ENCODE data around the gene KAT5. TPM values are rescaled to one million over a fixed set of nuclear protein-coding genes. Genes with fewer than 3 reads are reported as not detected.
"Not testable (repeated sequence)": the region's sequence is repeated elsewhere in the genome, so short reads cannot be mapped to it uniquely, and the experiment has no call there.

Gene KAT5
- total RNA-seq, 1 donor from 2014 or later = 43.2 TPM

DNA sequence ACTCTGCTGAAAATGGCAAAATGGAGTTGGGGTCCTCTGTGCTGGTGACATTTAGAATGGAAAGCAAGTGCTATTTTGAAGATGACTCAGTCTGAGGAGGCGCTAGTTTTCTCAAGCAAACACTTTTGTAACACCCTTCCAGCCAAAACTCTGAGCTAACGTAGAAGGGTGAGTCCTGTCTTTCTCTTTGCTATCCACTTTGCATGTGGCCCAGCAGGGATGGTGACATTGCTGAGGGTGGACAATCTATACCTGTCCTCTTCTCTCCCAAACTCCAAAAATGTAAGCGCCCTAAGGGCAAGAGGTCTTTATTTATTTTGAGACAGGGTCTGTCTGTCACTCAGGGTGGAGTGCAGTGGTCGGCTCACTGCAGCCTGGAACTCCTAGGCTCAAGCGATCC, 3.6 kb upstream of the KAT5 start:
- DNase-seq (ENCODE audit: low read depth) = no peak

DNA sequence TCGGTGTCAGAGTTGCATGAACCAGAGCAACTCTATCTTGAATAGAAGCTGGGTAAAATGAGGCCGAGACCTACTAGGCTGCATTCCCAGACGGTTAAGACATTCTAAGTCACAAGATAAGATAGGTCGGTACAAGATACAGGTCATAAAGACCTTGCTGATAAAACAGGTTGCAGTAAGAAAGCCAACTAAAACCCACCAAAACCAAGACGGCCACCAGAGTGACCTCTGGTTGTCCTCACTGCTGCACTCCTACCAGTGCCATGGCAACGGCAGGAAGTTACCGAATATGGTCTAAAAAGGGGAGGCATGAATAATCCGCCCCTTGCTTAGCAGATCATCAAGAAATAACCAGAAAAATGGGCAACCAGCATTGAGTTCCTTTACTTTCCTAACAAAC, 2.4 kb upstream of the KAT5 start:
- no peak for DNase-seq (ENCODE audit: low read depth)

DNA sequence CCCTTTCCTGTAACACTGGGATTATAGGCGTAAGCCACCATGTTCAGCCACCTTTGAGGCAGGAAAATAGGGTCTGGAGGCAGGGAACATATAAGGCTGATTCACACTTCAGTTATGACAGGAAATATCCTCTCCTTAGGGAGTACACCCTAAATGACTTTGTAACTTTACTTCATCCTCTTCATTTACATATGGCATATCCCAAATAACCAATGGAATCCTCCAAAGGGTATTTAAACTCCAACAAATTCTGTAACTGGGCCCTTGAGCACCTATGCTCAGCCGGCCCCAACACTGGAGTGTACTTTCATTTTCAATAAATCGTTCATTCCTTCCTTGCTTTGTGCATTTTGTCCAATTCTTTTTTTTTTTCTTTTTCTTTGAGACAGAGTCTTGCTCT, 1.6 kb upstream of the KAT5 start:
- DNase-seq (ENCODE audit: low read depth) = no peak

DNA sequence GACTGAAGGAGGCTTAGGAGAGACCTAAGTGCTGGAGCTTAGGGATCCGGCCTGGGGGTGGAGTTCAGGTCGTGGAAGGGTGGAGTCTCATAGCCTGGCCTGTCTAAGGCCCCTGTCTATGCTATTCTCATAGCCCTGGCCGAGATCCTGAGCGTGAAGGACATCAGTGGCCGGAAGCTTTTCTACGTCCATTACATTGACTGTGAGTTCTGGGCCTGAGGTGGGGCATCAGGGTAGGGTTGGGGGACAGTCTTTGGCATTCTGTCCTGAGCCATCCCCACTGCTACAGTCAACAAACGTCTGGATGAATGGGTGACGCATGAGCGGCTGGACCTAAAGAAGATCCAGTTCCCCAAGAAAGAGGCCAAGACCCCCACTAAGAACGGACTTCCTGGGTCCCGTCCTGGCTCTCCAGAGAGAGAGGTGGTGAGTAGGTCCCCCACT, 603 bp downstream of the KAT5 start:
- DNase-seq (ENCODE audit: low read depth) = no peak

DNA sequence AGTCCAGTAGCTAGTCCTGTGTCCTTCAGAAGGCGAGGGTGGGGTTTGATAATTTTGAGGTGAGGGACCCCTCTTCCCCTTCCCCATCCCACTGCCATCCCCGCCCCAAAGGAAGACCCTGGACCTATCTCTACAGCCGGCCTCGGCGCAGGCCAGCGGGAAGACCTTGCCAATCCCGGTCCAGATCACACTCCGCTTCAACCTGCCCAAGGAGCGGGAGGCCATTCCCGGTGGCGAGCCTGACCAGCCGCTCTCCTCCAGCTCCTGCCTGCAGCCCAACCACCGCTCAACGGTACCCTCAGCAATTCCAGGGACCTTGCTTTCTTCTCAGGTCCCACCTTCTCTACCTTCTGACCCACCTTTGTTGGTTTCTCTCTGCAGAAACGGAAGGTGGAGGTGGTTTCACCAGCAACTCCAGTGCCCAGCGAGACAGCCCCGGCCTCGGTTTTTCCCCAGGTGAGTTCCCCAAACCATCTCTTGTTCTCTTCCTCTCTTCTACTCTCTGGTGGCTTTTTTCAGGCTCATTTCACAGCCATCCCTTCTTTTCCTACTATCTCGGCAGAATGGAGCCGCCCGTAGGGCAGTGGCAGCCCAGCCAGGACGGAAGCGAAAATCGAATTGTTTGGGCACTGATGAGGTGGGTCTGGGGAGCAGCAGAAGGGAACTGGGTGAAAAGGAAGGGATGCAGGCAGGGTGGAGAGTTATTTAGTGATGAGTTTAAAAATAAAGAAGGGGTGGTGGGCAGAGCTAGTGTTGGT, 1.3 kb downstream of the KAT5 start:
- no peak for DNase-seq (ENCODE audit: low read depth)

DNA sequence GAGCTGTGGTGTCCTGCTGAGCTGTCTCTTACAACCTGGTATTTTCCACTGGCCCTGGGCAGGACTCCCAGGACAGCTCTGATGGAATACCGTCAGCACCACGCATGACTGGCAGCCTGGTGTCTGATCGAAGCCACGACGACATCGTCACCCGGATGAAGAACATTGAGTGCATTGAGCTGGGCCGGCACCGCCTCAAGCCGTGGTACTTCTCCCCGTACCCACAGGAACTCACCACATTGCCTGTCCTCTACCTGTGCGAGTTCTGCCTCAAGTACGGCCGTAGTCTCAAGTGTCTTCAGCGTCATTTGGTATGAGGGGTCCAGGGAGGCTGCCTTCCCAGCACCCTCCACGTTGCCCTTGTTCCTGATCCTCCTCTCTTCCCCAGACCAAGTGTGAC, 2.4 kb downstream of the KAT5 start:
- DNase-seq (ENCODE audit: low read depth) = no peak

DNA sequence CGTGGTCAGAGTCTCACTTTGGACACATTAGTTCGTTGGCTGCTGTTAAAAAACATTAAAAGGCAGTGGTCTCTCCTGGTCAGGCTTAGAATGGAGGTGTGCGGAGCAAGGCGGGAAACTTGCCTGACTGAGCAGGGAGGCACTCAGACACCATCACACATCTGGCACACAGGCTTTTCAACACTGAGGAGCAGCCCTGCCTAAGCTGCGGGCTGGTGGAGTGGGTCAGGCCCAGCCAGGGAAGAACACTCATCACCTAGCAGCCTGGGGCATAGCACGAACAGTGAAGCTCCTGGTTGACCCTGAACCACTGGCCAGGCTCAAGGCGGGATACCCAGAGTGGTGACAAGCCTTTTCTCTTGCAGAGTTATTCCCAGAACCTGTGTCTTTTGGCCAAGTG, 4.2 kb downstream of the KAT5 start:
- no peak for DNase-seq (ENCODE audit: low read depth)

DNA sequence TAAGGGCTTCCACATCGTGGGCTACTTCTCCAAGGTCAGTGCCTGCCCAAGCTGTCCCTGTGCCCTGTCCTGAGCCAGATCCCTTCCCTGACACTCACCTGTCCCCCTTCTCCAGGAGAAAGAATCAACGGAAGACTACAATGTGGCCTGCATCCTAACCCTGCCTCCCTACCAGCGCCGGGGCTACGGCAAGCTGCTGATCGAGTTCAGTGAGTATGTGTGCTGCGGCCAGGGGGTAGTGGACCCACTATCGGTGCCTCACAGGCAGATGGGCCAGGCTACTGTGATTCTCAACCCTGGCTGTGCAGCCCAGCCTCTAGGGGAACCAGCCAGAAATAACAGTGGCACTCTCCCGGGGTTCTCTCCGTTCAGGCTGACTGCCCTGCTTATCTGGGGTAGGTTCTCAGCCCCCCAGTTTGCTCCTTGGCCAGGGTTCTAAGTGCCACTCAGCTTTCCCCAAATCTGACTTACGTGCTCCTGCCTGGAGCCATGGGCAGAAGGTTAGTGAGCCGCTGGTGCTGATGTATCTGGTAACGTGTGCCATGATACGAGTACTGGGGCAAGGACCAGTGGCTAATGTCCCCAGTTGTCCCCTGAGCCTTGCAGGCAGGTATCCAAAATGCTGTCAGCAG, 4.8 kb downstream of the KAT5 start:
- DNase-seq (ENCODE audit: low read depth) = no peak

DNA sequence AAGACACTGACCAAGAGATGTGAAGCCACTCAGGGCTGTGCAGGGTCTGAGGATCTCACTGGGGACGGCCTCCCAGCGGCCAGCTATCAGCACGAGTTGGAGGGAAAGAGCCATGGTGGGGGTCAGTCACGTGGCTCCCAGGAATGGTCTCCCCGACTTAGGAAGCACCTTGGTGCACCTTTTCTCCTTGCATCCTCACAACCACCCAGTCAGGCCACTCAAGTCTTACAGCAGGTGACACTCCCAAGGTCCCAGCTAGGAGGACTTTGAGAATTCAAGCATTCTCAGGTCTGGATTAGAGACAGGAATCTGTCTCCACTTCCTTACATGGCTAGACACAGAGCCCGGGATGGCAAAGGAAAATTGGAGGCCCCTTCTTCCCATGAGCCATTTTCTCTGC, 5.9 kb downstream of the KAT5 start:
- DNase-seq (ENCODE audit: low read depth) = no peak

DNA sequence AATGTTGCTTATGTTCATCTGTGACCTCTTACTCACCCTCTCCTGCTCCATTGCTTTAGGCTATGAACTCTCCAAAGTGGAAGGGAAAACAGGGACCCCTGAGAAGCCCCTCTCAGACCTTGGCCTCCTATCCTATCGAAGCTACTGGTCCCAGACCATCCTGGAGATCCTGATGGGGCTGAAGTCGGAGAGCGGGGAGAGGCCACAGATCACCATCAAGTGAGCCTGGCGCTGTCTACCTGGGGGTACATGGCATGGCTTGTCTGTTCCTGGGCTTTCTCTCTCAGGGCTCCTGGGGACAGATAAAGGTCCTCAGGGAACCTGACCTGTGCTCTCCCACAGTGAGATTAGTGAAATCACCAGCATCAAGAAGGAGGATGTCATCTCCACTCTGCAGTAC, 6.5 kb downstream of the KAT5 start:
- DNase-seq (ENCODE audit: low read depth) = no peak

DNA sequence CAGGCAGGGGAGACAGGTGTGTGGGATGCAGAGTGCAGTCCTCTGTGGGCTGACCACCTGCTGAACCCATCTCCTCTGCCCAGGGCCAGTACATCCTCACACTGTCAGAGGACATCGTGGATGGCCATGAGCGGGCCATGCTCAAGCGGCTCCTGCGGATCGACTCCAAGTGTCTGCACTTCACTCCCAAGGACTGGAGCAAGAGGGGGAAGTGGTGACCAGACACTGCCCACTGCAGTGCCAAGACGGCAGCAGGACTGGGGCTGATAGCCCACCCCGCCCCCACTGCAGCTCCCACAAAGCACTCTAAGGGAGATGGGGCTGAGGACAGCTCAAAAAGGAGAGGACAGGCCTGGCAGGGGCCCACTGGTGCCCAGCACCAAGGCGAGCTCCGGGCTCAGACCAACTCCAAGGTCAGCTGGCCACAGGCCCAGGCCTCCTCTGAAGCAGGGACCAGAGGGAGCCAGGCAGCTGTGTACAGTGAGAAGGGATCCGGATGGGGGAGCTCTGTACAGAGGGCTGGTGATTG, 7.0 kb downstream of the KAT5 start:
- DNase-seq (ENCODE audit: low read depth) = peak; percentile 48

DNA sequence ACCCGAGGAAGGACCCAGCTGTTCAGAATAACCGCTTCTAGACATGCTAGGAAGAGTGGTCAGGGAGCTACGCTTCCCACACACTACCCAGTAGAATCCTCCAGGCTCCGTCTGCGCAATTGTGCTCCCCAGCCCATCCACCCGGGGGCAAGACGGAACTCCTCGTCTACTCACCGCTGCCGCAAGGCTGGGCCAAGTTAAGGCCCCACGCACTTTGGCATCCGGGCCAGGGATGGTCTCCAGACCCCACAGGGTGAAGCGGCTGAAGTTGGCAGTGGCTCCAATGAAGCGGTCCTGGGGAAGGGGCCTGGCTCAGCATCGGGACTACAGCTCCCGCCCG, 7.8 kb downstream of the KAT5 start:
- peak; percentile 56 for DNase-seq (ENCODE audit: low read depth)

DNA sequence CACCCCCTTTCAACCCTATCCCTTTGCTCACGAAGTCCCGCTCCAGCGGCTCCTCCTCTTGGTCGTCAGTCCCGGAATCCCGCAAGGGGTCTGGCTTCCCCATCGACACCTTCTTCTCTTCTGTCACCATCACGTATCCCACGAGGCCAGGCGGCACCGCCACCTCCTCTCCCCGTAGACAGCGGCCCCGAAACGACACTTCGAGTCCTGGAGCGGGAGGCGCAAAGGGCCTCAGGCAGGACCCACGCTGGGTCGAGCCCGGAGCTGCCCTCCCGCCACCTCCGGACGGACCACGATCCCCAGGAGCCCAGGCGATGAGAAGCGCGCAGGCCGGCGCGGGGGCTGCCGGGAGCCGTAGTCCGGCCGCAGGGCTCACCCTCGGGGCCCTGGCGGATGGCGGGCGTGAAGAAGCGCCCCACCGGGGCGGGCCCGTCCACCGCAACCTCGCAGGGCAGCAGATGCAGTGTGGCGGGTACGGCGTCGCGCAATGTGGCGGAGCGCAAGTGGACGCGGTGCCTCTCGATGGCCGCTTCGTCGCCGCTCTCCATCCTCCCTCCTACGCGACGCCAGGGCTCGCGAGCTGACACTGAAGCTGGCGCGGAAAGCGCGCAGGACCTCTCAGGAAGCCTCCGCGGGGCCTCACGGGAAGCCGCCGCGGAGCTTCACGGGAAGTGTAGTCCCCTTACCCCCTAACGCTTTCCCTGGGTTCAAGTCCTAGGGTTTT, 8.3 kb downstream of the KAT5 start, which contains the start of gene RNASEH2C:
TSS of gene RNASEH2C (minus strand) at position 588 of the 724 bp plus-strand sequence. CDS start at position 548, 40 bp downstream.
- peak; percentile 91 for DNase-seq (ENCODE audit: low read depth)

DNA sequence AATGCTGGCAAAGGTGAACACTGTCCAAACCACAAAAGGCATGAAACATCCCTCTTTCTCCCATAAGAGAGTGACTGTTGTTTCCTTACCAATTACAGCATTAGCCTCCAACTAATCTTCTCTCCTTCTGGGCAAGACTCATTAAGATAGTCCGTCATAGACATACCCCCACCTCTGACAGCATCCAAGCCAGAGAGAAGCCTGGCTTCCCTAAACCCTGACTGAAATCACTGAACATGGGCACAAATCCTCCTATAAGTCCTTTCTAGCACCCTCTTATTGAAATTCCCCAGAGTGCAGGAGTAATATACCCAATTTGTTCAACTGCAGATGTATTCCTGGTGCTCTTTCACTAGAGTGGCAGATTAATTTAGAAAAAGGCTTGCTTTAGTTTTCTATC, 10.2 kb downstream of the KAT5 start:
- no peak for DNase-seq (ENCODE audit: low read depth)

DNA sequence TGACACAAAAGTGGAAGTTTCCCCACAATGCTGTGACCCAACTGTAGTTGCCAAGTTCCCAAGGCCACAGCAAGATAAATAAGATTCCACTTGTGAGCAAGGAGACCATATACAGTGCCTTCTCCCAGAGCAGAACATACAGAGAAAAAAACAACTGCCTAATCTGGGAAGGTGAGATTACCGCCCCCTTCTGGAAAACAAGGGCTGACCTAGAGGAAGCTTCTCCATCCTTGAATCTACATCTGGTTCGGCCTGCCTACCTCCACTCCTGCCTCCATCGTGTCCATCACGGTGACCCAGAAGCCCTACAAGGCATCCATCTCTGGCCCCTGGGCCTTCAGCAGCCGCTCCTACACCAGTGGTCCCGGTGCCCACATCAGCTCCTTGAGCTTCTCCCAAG, 14.6 kb downstream of the KAT5 start:
- no peak for DNase-seq (ENCODE audit: low read depth)

DNA sequence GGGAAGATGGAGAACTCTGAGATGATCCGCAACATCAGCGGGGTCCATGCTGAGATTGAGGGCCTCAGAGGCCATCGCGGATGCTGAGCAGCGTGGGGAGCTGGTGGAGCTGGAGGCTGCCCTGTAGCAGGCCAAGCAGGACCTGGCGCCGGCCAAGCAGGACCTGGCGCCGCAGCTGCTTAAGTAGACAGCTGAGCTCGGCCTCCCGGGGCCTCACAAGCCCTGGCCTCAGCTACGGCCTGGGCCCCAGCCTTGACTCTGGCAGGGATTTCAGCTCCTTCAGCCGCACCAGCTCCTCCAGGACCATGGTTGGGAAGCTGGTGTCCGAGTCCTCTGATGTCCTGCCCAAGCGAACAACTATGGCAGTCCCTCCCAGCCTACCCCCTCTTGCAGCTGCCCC, 15.8 kb downstream of the KAT5 start:
- no peak for DNase-seq (ENCODE audit: low read depth)

DNA sequence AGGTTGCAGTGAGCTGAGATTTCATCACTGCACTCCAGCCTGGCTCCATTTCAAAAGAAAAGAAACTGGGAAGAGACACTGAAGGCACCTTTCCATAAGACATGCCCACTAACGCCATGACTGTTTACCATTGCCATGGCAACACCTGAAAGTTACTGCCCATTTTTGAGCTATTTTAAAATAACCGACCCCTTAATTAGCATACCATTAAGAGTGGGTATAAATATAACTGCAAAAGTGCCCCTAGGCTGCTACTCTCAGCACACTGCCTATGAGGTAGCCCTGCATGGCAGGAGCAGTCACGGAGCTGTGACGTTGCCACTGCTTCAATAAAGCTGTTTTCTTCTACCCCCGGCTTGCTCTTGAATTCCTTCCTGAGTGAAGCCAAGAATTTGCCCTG, 18.4 kb downstream of the KAT5 start:
- no peak for DNase-seq (ENCODE audit: low read depth)

DNA sequence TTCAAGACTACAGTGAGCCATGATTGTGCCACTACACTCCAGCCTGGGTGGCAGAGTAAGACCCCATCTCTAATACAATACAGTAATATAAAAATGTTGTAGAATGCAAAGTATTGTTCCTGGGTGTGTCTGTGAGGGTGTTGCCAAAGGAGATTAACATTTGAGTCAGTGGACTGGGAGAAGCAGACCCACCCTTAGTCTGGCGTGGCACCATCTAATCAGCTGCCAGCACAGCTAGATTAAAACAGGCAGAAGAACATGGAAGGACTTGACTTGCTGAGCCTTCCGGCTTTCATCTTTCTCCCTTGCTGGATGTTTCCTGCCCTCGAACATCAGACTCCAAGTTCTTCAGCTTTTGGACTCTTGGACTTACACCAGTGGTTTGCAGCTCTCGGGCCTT, 23.1 kb downstream of the KAT5 start:
- not testable (repeated sequence) for DNase-seq (ENCODE audit: low read depth)

DNA sequence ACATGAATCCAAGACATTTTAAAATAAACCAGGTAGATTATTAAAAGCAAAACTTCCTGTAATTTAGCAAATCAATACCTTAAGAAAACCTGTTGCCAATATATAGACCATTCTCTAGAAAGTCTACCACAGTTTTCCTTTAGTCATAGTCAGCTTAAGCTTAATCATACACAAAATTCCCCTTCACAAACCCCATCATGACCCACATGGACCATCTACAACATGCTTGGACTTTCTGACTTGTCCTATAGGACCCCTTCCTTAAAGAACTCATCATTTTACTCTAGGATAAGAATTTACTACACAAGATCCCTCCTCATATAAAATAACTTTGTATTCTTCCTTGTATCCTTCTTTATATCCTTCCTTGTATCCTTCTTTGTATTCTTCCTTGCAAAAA, 24.8 kb downstream of the KAT5 start:
- DNase-seq (ENCODE audit: low read depth) = no peak

DNA sequence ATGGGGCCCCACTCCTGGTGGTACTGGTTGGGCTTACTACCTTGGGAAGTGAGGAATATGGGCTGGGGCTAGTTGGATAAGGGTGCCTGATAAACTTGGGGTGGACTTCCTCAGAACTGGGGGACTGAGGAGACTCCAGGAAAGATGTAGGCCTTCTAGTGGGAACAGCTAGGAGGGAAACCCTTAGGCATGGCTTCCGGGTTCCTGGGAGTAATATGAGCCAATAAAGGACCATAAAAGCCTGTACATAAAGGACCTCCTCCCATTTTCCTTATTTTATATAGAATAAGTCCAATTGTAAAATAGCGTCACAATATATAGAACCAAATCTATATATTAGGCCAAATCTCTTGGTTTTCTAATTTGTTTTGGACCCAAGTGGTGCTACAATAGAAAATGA, 27.0 kb downstream of the KAT5 start:
- DNase-seq (ENCODE audit: low read depth) = no peak

DNA sequence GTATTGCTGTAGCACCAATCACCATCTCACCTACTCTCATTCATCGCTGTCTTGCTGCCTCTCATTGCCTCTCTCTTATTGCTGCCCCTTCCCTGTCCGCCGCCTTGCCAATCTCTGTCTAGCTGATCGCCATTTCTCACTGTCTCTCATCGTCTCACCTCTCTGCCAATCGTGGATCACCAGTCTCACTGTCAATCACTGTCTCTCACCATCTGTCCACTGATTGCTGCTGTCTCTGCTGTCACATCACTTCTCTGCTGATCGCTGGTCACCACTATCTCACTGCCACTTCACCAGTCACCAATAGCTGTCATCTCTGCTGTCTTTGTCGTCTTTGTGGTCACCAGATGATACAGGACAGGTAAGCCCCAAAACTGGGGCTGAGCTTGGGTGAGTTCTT, 29.1 kb downstream of the KAT5 start:
- no peak for DNase-seq (ENCODE audit: low read depth)

DNA sequence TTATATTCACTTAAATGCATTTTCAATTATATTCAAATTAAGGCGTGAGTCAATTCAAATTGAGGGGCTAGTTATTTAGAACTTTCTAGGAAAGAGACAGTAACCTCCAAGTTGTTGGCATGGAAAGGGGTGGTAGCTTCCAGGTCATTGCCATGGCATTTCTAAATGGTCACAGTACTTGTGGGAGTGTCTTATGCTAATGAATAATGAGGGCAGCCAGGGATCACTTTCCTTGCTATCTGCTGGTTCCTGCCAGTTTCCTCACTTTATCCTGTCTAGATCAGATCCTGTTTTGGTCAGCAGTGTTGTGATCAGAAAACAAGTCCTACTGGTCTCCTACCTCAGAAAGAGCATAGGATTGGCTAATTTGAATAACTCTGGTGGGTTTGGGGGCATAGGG, 30.3 kb downstream of the KAT5 start:
- no peak for DNase-seq (ENCODE audit: low read depth)
